Esophagus squamous epithelium (tissue), 4 donors: ENCODE measurements around the gene PTPRQ.

Source experiments
- CTCF ChIP-seq, 6 experiments: fragments of 450-650 bp in 4 of 6; fragments of 200-600 bp in 2 of 6; sonication (generic) in 2 of 6; IDR thresholded peaks; one replicate each; pipeline ENCODE4 v1.5.1; 2016 to 2019; ENCODE audit warnings: antibody characterized with exemption in 6 of 6, mild to moderate bottlenecking in 4 of 6, moderate library complexity in 4 of 6
- POLR2A ChIP-seq, 4 donors: fragments of 450-650 bp; IDR thresholded peaks; one replicate each; pipeline ENCODE4 v1.6.1; 2017; ENCODE audit warnings: antibody characterized with exemption in 4 of 4, mild to moderate bottlenecking in 4 of 4, moderate library complexity in 3 of 4

- TF ChIP-seq CTCF (IDR thresholded peaks at IDR 0.05) (no peak), POLR2A (IDR thresholded peaks at IDR 0.05) (no peak)
Observed at GRCh38 chr12:80698847-80699542, 255.0 kb downstream of the PTPRQ start.
